HepG2 (cell line): Measurements from ENCODE around the gene SGSM1. TPM values are rescaled to one million over a fixed set of nuclear protein-coding genes. Genes with fewer than 3 reads are reported as not detected.

Source experiments
- CHD4 ChIP-seq: fragments of 200-600 bp; sonication (generic); IDR thresholded peaks from 2 replicates; pipeline ENCODE4 v1.7.0; 2017; ENCODE audit warnings: mild to moderate bottlenecking, low read length, borderline replicate concordance
- EP300 ChIP-seq, 3 experiments: sonication (generic) in 1 of 3; formaldehyde crosslinking in 1 of 3; IDR thresholded peaks; 2 replicates each; pipeline versions ENCODE4 v1.5.1 to v1.6.1; 2011 to 2020; ENCODE audit warnings: low read depth in 2 of 3, low read length in 2 of 3, borderline replicate concordance in 1 of 3, improper control_type of control experiment in 1 of 3, mild to moderate bottlenecking in 1 of 3, missing genetic modification reagents in 1 of 3, moderate library complexity in 1 of 3
- FOXA1 ChIP-seq, 2 experiments: fragments of 450-650 bp in 1 of 2; sonication (generic) in 1 of 2; formaldehyde crosslinking in 1 of 2; IDR thresholded peaks; 2 replicates each; pipeline versions ENCODE4 v1.4.0 to v1.6.1; 2016 to 2020; ENCODE audit warnings: missing genetic modification reagents in 1 of 2
- MTF2 ChIP-seq: sonication (generic); formaldehyde crosslinking; IDR thresholded peaks from 2 replicates; pipeline ENCODE4 v1.5.0; 2020; ENCODE audit warnings: missing genetic modification reagents, borderline replicate concordance
- MYC ChIP-seq: sonication (generic); formaldehyde crosslinking; IDR thresholded peaks from 2 replicates; pipeline ENCODE4 v1.9.0; 2021; ENCODE audit warnings: missing genetic modification reagents, borderline replicate concordance
- NCOA1 ChIP-seq: sonication (generic); formaldehyde crosslinking; IDR thresholded peaks from 2 replicates; pipeline ENCODE4 v1.9.0; 2021; ENCODE audit warnings: missing genetic modification reagents
- SOX6 ChIP-seq, 2 experiments: fragments of 450-650 bp in 1 of 2; sonication (generic) in 1 of 2; formaldehyde crosslinking in 1 of 2; IDR thresholded peaks; 2 replicates each; pipeline versions ENCODE4 v1.4.0 to v1.6.1; 2017 to 2020; ENCODE audit warnings: antibody characterized with exemption in 1 of 2, mild to moderate bottlenecking in 1 of 2, missing genetic modification reagents in 1 of 2
- ZNF276 ChIP-seq: sonication (generic); formaldehyde crosslinking; IDR thresholded peaks from 2 replicates; pipeline ENCODE4 v1.4.0; 2020; ENCODE audit warnings: mild to moderate bottlenecking, low read depth, missing genetic modification reagents
- ZZZ3 ChIP-seq: sonication (generic); formaldehyde crosslinking; IDR thresholded peaks from 2 replicates; pipeline ENCODE4 v1.4.0; 2020; ENCODE audit warnings: missing genetic modification reagents, mild to moderate bottlenecking, borderline replicate concordance
- polyA plus RNA-seq, 8 experiments: library from polyadenylated mRNA; depleted of rRNA in 3 of 8; stranded (reverse) in 7 of 8; unstranded in 1 of 8; fragments of >200 nt; fragmentation: Illumina TruSeq in 4 of 8; extraction: Trizol in 4 of 8; gene quantifications; 2 replicates each; pipeline versions ENCODE4 v1.2.1 to v1.2.3, GENCODE V29; 2011 to 2016; ENCODE audit warnings: low read depth in 4 of 8, missing spikeins in 1 of 8, mixed read lengths in 1 of 8; ENCODE audit not compliant: insufficient read depth in 1 of 8
- total RNA-seq, 5 experiments: library from RNA; depleted of rRNA; stranded (reverse); fragments of >200 nt; fragmentation: Illumina TruSeq; extraction: Trizol; gene quantifications; 2 replicates each; pipeline ENCODE4 v1.2.3, GENCODE V29; 2016; ENCODE audit warnings: low read depth in 1 of 5
- TF ChIP-seq, protein P1 (sequence below): sonication (generic); formaldehyde crosslinking; IDR thresholded peaks from 2 replicates; pipeline ENCODE4 v1.4.0; 2020; ENCODE audit warnings: missing genetic modification reagents, mild to moderate bottlenecking, borderline replicate concordance

SGSM1 gene
- total and polyA plus RNA-seq, 2 of the 13 experiments (the other 11 are each of a cell fraction or from before 2014, with no cell fraction given) = 0.07 TPM; not detected in 1

GRCh38 chr22:24965822-24966626, 160.0 kb downstream of the SGSM1 start (continued):
- TF ChIP-seq, protein P1, sequence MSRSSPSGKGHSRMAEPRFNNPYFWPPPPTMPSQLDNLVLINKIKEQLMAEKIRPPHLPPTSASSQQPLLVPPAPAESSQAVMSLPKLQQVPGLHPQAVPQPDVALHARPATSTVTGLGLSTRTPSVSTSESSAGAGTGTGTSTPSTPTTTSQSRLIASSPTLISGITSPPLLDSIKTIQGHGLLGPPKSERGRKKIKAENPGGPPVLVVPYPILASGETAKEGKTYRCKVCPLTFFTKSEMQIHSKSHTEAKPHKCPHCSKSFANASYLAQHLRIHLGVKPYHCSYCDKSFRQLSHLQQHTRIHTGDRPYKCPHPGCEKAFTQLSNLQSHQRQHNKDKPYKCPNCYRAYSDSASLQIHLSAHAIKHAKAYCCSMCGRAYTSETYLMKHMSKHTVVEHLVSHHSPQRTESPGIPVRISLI = no peak
- no peak for TF ChIP-seq FOXA1 (IDR thresholded peaks at IDR 0.05)
- peak; percentile 61; the same call in 1 of the 2 replicates for TF ChIP-seq FOXA1 (CRISPR knock-in tag; IDR thresholded peaks at IDR 0.05)
- peak; percentile 31; the same call in 1 of the 2 replicates for TF ChIP-seq CHD4
- no peak for TF ChIP-seq EP300 (IDR thresholded peaks at IDR 0.05; ENCODE audit: low read depth in 2 of 2, low read length in 2 of 2)
- TF ChIP-seq EP300 (CRISPR knock-in tag; IDR thresholded peaks at IDR 0.05; ENCODE audit: borderline replicate concordance) = no peak
- TF ChIP-seq MYC (CRISPR knock-in tag) = no peak
- no peak for TF ChIP-seq ZNF276 (CRISPR knock-in tag)
- TF ChIP-seq MTF2 (CRISPR knock-in tag) = no peak
- no peak for TF ChIP-seq ZZZ3 (CRISPR knock-in tag)
- no peak for TF ChIP-seq NCOA1 (CRISPR knock-in tag)
- no peak for TF ChIP-seq SOX6 (IDR thresholded peaks at IDR 0.05)
- TF ChIP-seq SOX6 (CRISPR knock-in tag; IDR thresholded peaks at IDR 0.05) = peak; percentile 16; the same call in 1 of the 2 replicates
- TF ChIP-seq, all 625 proteins: peak for 68
